ENCODE data around the gene AZU1. TPM values are rescaled to one million over a fixed set of nuclear protein-coding genes. Genes with fewer than 3 reads are reported as not detected.
"Not testable (repeated sequence)": the region's sequence is repeated elsewhere in the genome, so short reads cannot be mapped to it uniquely, and the experiment has no call there.

The AZU1 gene
- total RNA-seq, 1 experiment from 2014 or later = not detected

DNA sequence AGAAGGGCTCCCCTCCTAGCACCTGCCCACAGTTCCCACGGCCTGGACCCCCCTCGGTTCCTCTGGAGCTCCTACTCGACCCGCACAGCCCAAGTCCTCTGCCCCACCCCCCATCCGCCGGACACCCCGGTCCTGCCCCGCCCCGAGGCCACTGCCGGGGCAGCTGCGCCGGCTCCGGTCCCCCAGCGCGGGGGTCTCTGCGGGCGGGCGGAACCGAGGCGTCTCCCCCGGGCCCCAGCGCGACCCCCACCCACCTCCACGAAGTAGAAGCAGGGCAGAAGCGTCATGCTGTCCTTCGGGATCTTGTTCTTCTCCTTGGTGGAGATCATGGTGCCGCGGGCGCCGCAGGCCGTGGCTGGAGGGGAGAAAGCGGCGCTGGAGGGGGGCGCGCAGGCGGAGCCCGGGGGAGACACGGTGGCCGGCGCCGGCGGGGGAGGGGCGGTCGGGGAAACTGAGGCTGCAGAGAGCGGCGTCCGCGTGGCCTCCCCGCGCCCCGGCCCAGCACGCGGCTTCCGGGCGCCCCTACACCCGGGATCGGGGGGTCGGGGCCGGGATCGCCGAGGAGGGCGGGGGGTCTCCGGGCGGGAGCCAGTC is 6.3 kb upstream of the AZU1 start:
- H3K4me3 ChIP-seq = peak overlapping the region; percentile 15; the same call in 1 of the 2 replicates
- H3K9me3 ChIP-seq (replicated peaks) = no peaks in the 10 kb centered on the region
- DNase-seq (ENCODE audit: low read depth in 1 of 2, low spot score in 2 of 2) = no peak
- H3K36me3 ChIP-seq = no peaks in the 10 kb centered on the region
- H3K27ac ChIP-seq = no peak overlapping the region
- H3K4me1 ChIP-seq (replicated peaks) = peaks cover 11% of the 10 kb centered on the region
- 0 out of 2 replicates have a peak, but pooled peaks cover 2% of the 10 kb centered on the region for H3K27me3 ChIP-seq (replicated peaks)

DNA sequence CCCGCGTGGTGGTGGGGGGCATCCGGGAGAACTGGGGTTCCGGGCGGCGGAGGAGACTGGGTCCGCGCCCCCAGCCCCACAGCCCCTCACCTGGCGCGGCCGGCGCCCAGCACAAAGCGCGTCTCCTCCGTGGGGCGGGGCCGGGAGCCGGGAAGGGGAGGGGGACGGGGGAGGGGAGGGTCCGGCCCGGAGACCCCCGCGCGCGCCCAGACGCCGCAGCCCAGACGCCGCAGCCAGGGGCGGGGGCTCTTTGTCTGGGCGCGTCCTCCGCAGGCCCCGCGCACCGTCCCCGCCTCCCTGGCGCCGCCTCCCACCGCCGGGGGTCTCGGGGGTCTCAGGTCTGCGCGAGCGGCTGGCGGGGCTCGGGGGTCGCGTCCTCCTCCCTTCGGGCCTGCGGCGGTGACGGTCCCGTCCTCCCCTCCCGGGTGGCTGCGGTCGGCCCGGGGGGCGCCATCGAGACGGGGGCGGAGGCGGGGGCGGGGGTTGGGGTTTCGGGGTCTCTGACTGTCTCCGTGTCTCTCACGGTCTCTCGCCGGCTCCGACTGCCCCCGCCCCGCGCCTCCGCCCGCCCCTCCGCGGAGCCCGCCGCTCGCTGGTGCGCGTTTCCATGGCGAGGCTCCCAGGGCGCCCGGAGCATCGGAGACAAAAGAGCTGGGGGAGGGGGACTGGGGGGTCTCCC is 5.7 kb upstream of the AZU1 start, which contains the start of gene PLPPR3:
Gene PLPPR3 (minus strand): TSS at position 131 of the 679 bp plus-strand sequence. CDS start 396 bp downstream, outside the sequence.
- Histone ChIP-seq H3K9me3 (replicated peaks) (no peaks in the 10 kb centered on the region), H3K27me3 (replicated peaks) (0 out of 2 replicates have a peak, but pooled peaks cover 2% of the 10 kb centered on the region), H3K4me3 (peak within 1 kb of the TSS; percentile 15; the same call in 1 of the 2 replicates), H3K4me1 (replicated peaks) (peaks cover 11% of the 10 kb centered on the region), H3K27ac (no peak within 1 kb of the TSS), H3K36me3 (no peaks in the 10 kb centered on the region)
- DNase-seq (ENCODE audit: low read depth in 1 of 2, low spot score in 2 of 2) = no peak

DNA sequence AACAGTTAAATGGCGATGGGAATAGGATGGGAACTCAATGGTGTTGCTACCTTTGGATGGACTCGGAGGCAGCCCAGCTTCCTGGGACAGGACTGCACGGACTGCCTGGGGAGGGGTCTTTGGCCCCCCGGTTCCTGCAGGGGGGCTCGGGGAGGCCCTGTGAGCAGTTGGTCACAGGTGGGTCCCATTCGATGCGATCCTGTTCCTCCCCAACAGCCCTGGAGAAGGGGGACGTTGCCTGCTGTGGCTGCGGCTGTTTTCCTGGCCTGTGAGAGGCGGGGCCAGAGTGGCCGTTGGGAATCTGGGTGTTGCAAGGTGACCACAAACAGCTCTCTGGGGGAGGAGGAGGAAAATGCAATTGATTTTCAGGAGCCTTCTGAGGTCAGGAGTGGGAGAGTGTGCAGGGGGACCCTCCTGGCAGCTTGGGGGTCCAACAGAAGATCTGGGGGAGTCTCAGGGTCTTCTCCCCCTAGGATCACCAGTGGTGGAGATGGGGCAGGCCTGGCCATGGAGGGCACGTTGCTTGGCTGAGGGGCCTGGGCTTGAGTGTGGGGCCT is 4.0 kb upstream of the AZU1 start:
- Histone ChIP-seq H3K27ac (peak overlapping the region; percentile 39; the same call in 1 of the 2 replicates), H3K27me3 (replicated peaks) (0 out of 2 replicates have a peak, but pooled peaks cover 2% of the 10 kb centered on the region), H3K9me3 (replicated peaks) (no peaks in the 10 kb centered on the region), H3K36me3 (no peaks in the 10 kb centered on the region), H3K4me1 (replicated peaks) (peaks cover 11% of the 10 kb centered on the region), H3K4me3 (no peak overlapping the region)
- DNase-seq (ENCODE audit: low read depth in 1 of 2, low spot score in 2 of 2) = no peak

DNA sequence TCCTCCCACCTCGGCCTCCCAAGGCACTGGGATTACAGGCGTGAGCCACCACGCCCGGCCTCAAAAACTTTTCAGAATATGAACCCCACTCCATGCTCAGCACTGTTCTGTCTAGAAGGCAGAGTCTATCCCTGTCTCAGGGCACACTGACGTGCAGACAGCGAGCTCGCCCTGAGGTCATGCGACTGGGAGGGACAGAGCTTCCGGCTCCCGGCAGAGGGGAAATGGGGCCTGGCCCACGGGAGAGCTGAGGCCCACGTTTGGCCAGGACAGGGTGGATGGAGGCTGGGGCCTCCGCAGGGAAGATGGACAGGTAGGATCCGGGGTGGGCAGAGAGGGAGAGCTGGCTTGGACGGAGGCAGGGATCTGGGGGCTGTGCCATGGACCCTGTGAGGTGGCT is 2.8 kb upstream of the AZU1 start:
- Histone ChIP-seq H3K9me3 (replicated peaks) (no peaks in the 10 kb centered on the region), H3K4me1 (replicated peaks) (peaks cover 11% of the 10 kb centered on the region), H3K4me3 (no peak overlapping the region), H3K36me3 (no peaks in the 10 kb centered on the region), H3K27ac (no peak overlapping the region), H3K27me3 (replicated peaks) (0 out of 2 replicates have a peak, but pooled peaks cover 2% of the 10 kb centered on the region)
- no peak for DNase-seq (ENCODE audit: low read depth in 1 of 2, low spot score in 2 of 2)

DNA sequence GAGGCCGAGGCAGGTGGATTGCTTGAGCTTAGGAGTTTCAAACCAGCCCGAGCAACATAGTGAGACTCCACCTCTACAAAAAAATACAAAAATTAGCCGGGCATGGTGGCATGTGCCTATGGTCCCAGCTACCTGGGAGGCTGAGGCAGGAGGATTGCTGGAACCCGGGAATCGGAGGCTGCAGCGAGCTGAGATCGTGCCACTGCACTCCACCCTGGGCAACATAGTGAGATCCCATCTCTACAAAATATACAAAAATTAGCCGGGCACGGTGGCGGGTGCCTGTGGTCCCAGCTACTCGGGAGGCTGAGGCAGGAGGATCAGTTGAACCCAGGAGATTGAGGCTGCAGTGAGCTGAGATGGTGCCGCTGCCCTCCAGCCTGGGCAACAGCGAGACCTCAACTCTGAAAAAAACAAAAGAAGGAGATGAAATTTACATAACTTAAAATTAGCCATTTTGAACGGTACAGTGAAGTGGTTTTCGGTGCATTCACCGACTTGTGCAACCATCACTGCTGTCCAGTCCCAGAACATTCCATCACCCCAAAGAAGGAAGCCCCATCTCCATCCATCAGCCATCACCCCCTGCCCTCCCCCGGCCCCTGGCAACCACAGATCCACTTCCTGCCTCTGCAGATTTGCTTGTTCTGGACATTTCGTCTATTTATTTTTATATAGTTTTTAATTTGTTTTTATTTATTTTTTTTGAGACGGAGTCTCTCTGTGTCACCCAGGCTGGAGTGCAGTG is 1.6 kb upstream of the AZU1 start:
- H3K9me3 ChIP-seq (replicated peaks) = no peaks in the 10 kb centered on the region
- no peaks in the 10 kb centered on the region for H3K36me3 ChIP-seq
- H3K4me1 ChIP-seq (replicated peaks) = peaks cover 11% of the 10 kb centered on the region
- H3K27me3 ChIP-seq (replicated peaks) = 0 out of 2 replicates have a peak, but pooled peaks cover 2% of the 10 kb centered on the region
- H3K27ac ChIP-seq = no peak overlapping the region
- DNase-seq (ENCODE audit: low read depth in 1 of 2, low spot score in 2 of 2) = no peak
- no peak overlapping the region for H3K4me3 ChIP-seq

DNA sequence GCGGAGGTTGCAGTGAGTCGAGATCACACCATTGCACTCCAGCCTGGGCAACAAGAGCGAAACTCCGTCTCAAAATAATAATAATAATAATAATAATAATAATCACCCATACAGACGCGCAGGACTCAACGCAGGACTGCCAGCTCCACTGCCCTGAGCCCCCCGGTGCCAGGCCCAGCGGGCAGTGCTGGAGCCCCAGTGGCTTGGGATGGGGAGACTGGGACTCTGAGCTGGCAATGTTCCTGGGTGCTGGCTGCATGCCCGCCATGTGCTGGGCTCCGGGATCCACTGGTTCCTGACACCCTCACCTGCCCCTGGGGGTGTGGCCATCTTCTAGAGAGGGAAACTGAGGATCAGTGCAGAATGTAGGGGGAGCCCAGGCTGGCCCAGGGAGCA is 325 bp upstream of the AZU1 start:
- no peaks in the 10 kb centered on the region for H3K9me3 ChIP-seq (replicated peaks)
- H3K36me3 ChIP-seq = no peaks in the 10 kb centered on the region
- no peak overlapping the region for H3K27ac ChIP-seq
- no peak overlapping the region for H3K4me3 ChIP-seq
- H3K27me3 ChIP-seq (replicated peaks) = no peaks in the 10 kb centered on the region
- peaks cover 11% of the 10 kb centered on the region for H3K4me1 ChIP-seq (replicated peaks)
- no peak for DNase-seq (ENCODE audit: low read depth in 1 of 2, low spot score in 2 of 2)

DNA sequence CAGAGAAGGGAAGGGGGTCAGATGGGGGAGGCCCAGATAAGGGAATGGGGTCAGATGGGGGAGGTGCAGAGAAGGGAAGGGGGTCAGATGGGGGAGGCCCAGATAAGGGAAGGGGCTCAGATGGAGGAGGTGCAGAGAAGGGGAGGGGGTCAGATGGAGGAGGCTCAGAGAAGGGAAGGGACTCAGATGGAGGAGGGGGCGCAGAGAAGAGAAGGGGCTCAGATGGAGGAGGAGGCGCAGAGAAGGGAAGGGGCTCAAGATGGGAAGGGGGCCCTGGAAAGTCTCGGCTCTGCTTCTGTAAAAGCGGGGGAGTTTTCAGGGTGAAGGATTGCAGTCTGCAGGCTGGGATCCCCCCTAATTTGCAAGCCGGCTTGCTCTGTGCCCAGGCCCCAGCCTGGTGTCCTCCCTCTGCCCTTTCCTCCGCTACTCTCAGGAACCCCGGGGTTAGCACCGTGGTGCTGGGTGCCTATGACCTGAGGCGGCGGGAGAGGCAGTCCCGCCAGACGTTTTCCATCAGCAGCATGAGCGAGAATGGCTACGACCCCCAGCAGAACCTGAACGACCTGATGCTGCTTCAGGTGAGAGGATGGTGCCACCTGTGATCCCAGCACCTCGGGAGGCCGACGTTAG is 1.6 kb downstream of the AZU1 start:
- H3K4me3 ChIP-seq = no peak overlapping the region
- no peaks in the 10 kb centered on the region for H3K4me1 ChIP-seq (replicated peaks)
- no peaks in the 10 kb centered on the region for H3K36me3 ChIP-seq
- H3K27ac ChIP-seq = no peak overlapping the region
- no peak for DNase-seq (ENCODE audit: low read depth in 1 of 2, low spot score in 2 of 2)
- no peaks in the 10 kb centered on the region for H3K9me3 ChIP-seq (replicated peaks)
- H3K27me3 ChIP-seq (replicated peaks) = no peaks in the 10 kb centered on the region

DNA sequence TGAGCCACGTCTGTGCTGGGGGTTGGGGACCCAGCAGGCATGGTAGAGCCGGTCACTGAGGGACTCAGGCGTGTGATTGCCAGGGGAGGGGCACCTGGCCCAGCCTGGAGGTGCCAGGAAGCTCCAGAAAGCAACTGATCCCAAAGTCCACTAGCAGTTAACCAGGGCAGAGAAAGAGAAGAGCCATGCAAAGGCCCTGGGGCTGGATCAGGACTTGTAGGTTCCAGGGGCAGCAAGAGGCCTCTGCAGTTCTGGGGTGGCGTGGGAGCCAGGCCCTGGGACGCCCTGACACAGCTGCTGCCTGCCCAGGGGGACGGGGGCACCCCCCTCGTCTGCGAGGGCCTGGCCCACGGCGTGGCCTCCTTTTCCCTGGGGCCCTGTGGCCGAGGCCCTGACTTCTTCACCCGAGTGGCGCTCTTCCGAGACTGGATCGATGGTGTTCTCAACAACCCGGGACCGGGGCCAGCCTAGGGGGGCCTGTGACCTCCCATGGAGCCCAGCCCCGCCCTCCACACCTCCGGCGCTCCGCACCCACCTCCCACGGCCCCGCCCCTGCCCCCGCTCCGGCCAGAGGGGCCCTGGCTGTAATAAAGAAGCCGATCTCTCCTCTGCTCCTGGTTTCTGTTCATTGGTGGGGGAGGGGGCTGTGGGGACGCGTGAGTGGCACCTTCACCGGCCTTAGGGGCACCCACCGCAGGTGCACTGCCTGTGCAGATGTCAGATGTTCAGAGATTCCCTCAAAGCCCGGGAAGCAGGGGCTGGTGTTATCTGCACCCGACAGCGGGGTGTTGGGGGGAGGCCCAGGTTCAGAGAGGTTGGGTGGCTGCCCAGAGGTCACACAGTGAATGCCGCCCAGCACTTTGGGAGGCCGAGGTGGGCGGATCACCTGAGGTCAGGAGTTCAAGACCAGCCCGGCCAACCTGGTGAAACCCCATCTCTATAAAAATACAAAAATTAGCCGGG is 4.1 kb downstream of the AZU1 start:
- no peaks in the 10 kb centered on the region for H3K9me3 ChIP-seq (replicated peaks)
- H3K27ac ChIP-seq = no peak overlapping the region
- H3K36me3 ChIP-seq = no peaks in the 10 kb centered on the region
- no peaks in the 10 kb centered on the region for H3K4me1 ChIP-seq (replicated peaks)
- H3K27me3 ChIP-seq (replicated peaks) = no peaks in the 10 kb centered on the region; the same call in 1 of the 2 replicates
- DNase-seq (ENCODE audit: low read depth in 1 of 2, low spot score in 2 of 2) = no peak
- no peak overlapping the region for H3K4me3 ChIP-seq

DNA sequence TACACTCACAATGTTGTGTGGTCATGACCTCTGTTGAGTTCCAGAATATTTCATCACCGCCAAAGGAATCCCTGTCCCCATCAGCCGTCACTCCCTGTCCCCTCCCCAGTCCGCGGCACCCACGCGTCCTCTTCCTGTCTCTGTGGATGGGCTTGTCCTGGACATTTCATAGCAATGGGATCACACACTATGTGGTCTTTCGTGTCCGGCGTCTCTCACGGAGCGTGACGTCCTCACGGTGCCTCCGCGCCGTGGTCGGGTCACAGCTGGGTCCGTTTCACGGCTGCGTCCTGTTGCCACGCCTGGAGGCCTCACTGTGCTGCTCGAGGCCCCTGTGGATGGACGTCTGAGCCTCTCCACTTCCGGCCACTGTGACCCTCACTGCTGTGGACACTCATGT is 6.6 kb downstream of the AZU1 start:
- no peaks in the 10 kb centered on the region for H3K9me3 ChIP-seq (replicated peaks)
- no peak for DNase-seq (ENCODE audit: low read depth in 1 of 2, low spot score in 2 of 2)
- H3K27me3 ChIP-seq (replicated peaks) = no peaks in the 10 kb centered on the region; the same call in 1 of the 2 replicates
- peaks cover 5% of the 10 kb centered on the region for H3K4me1 ChIP-seq (replicated peaks)
- no peak overlapping the region for H3K4me3 ChIP-seq
- H3K36me3 ChIP-seq = no peaks in the 10 kb centered on the region
- H3K27ac ChIP-seq = no peak overlapping the region

DNA sequence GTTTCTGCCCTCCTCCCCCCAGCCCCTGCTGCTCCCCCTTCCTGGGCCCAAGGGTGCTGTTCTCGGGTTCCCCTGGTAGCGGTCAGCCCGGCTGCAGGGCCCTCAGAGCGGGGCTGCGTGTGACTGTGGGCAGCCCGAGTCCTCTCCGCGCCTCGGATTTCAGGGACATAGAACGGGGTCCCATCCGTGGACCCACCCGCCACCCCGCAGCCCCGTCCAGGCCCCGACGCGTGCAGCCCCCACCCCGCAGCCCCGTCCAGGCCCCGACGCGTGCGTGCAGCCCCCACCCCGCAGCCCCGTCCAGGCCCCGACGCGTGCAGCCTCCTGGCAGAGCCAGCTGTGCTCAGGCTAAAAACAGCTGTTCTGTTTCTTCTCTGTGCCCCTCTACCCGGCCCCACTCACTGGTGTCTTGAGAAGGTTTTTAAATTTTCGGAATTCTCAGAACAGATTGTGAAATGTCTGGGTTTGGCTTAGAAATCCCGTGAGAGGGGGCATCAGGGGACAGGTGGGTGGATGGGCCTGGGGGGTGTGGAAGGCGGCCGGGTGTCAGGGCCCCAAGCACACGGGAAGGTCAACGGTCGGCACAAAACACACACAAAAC is 7.7 kb downstream of the AZU1 start:
- no peaks in the 10 kb centered on the region for H3K36me3 ChIP-seq
- DNase-seq (ENCODE audit: low read depth in 1 of 2, low spot score in 2 of 2) = no peak

DNA sequence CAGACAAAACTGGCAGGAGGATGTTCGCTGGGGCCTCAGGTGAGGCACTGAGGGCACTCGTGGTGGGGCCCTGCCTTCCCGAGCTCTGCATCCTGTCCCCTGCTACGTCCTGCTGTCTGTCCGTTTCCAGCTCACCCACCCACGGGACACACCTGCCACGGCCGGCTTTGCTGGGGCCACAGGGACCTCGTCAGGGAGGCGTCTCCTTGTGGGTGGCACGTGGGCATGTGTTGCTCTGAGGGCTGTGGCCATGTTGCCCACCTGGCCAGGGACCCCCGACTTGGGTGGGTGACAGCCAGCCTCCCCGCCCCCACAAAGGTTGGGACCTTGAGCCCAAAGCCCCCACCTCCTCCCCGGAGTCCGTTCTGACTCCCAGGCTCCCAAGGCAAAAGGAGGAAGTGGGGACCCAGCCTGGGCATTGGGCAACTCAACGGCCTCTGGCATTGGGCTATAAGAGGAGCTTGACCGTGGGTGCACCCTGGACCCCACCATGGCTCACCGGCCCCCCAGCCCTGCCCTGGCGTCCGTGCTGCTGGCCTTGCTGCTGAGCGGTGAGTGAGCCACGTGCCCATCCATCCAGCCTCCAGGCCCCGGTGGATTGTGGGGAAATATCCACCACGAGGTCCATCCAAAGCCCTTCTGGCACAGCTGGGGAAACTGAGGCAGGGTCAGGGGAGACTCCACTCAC is 13.0 kb downstream of the AZU1 start, which contains the start of gene PRTN3:
Gene PRTN3 (plus strand): TSS at position 481 of the 688 bp plus-strand sequence. CDS start 10 bp downstream, at position 491.
- Histone ChIP-seq H3K36me3 (no peaks in the 10 kb centered on the region), H3K9me3 (replicated peaks) (no peaks in the 10 kb centered on the region), H3K4me3 (no peak within 1 kb of the TSS), H3K4me1 (replicated peaks) (peaks cover 13% of the 10 kb centered on the region), H3K27me3 (replicated peaks) (peaks cover 24% of the 10 kb centered on the region), H3K27ac (no peak within 1 kb of the TSS)
- DNase-seq (ENCODE audit: low read depth in 1 of 2, low spot score in 2 of 2) = no peak

More for the DNA sequence above, 7.7 kb downstream of the AZU1 start:
- H3K27ac ChIP-seq = no peak overlapping the region
- H3K27me3 ChIP-seq (replicated peaks) = no peaks in the 10 kb centered on the region; the same call in 1 of the 2 replicates
- peaks cover 5% of the 10 kb centered on the region for H3K4me1 ChIP-seq (replicated peaks)
- no peaks in the 10 kb centered on the region for H3K9me3 ChIP-seq (replicated peaks)
- no peak overlapping the region for H3K4me3 ChIP-seq

DNA sequence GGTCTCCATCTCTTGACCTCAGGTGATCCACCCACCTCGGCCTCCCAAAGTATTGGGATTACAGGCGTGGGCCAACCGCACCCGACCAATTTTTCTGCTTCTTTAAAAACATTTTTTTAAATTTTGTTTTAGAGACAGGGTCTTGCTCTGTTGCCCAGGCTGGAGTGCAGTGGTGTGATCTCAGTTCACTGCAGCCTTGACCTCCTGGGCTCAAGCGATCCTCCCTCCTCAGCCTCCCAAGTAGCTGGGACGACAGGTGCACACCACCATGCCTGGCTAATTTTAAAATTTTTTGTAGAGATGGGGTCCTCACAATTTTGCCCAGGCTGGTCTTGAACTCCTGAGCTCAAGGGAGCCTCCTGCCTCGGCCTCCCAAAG is 15.2 kb downstream of the AZU1 start:
- DNase-seq (ENCODE audit: low read depth in 1 of 2, low spot score in 2 of 2); H3K27ac ChIP-seq; H3K36me3 ChIP-seq; H3K9me3 ChIP-seq (replicated peaks); H3K4me3 ChIP-seq: not testable (repeated sequence)
- Histone ChIP-seq H3K4me1 (replicated peaks) (peaks cover 13% of the 10 kb centered on the region), H3K27me3 (replicated peaks) (peaks cover 38% of the 10 kb centered on the region)

Data from SJSA1 (cell line).